Loucy (cell line): Measurements from ENCODE around the gene LDHA.

Experiments
- EZH2phosphoT487 ChIP-seq: fragments of 200-600 bp; IDR thresholded peaks from 2 replicates; pipeline ENCODE4 v1.6.1; 2018; ENCODE audit warnings: antibody characterized with exemption, mild to moderate bottlenecking, moderate library complexity, borderline replicate concordance
- TF ChIP-seq, protein P1 (sequence below): fragments of 200-600 bp; sonication (generic); conservative IDR thresholded peaks from 2 replicates; pipeline ENCODE4 v1.5.1; 2014; ENCODE audit warnings: mild to moderate bottlenecking, antibody characterized with exemption, low read length

DNA sequence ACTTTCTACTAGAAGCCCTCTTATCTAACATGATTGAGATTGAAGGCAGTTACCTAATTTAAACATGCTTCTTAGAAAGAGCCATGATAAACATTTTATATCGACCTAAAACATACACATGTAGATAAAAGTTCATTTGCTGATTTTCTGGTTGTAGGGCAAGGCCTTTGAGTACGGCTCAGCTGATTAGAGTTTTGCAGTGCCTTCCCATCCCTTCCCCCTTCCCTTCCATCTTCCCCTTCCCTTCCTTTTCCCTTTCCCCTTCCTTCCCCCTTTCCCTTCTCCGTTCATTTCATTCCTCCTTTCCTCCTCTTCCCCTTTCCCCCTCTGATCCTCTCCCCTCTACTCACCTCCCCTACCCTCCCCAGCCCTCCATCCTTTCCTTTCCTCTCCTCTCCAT lies 22.1 kb downstream of the LDHA start:
- TF ChIP-seq, protein P1, sequence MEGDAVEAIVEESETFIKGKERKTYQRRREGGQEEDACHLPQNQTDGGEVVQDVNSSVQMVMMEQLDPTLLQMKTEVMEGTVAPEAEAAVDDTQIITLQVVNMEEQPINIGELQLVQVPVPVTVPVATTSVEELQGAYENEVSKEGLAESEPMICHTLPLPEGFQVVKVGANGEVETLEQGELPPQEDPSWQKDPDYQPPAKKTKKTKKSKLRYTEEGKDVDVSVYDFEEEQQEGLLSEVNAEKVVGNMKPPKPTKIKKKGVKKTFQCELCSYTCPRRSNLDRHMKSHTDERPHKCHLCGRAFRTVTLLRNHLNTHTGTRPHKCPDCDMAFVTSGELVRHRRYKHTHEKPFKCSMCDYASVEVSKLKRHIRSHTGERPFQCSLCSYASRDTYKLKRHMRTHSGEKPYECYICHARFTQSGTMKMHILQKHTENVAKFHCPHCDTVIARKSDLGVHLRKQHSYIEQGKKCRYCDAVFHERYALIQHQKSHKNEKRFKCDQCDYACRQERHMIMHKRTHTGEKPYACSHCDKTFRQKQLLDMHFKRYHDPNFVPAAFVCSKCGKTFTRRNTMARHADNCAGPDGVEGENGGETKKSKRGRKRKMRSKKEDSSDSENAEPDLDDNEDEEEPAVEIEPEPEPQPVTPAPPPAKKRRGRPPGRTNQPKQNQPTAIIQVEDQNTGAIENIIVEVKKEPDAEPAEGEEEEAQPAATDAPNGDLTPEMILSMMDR, result no peak
- no peak for TF ChIP-seq EZH2phosphoT487
